Hepatocyte (in vitro differentiated cells): ENCODE data around the gene CUX1. TPM values are rescaled to one million over a fixed set of nuclear protein-coding genes. Genes with fewer than 3 reads are reported as not detected.
"Not testable (repeated sequence)": the region's sequence is repeated elsewhere in the genome, so short reads cannot be mapped to it uniquely, and the experiment has no call there.

ENCODE experiments used
- DNase-seq: peaks from one replicate; pipeline ENCODE4 v3.0.0-alpha.2; 2016; ENCODE audit warnings: low spot score
- H2AFZ ChIP-seq: fragments of 200-600 bp; sonication (generic); 2 replicates; pipeline ENCODE4 v1.6.0; 2016; ENCODE audit warnings: antibody characterized with exemption, mild to moderate bottlenecking
- H3K27ac ChIP-seq: fragments of 200-600 bp; sonication (generic); 2 replicates; pipeline ENCODE4 v1.5.1; 2016; ENCODE audit warnings: mild to moderate bottlenecking
- H3K27me3 ChIP-seq: fragments of 200-600 bp; sonication (generic); 2 replicates; pipeline ENCODE4 v1.6.1; 2016
- H3K36me3 ChIP-seq: fragments of 200-600 bp; sonication (generic); replicated peaks from 2 replicates; pipeline ENCODE4 v1.5.1; 2016; ENCODE audit warnings: low read depth; ENCODE audit not compliant: insufficient read depth
- H3K4me1 ChIP-seq: fragments of 200-600 bp; sonication (generic); 2 replicates; pipeline ENCODE4 v1.5.1; 2016; ENCODE audit warnings: mild to moderate bottlenecking, moderate library complexity; ENCODE audit not compliant: insufficient read depth
- H3K4me2 ChIP-seq: fragments of 200-600 bp; sonication (generic); 2 replicates; pipeline ENCODE4 v1.6.0; 2016
- H3K4me3 ChIP-seq: fragments of 200-600 bp; sonication (generic); 2 replicates; pipeline ENCODE4 v1.5.1; 2016; ENCODE audit warnings: mild to moderate bottlenecking
- H3K79me2 ChIP-seq: fragments of 200-600 bp; sonication (generic); 2 replicates; pipeline ENCODE4 v1.6.0; 2017; ENCODE audit warnings: mild to moderate bottlenecking
- H3K9me2 ChIP-seq: fragments of 200-600 bp; sonication (generic); replicated peaks from 2 replicates; pipeline ENCODE4 v1.6.0; 2017; ENCODE audit warnings: mild to moderate bottlenecking; ENCODE audit not compliant: insufficient read depth
- H3K9me3 ChIP-seq: fragments of 200-600 bp; sonication (generic); 2 replicates; pipeline ENCODE4 v1.5.1; 2016; ENCODE audit warnings: low read depth, mild to moderate bottlenecking
- H4K20me1 ChIP-seq: fragments of 200-600 bp; sonication (generic); 2 replicates; pipeline ENCODE4 v1.6.0; 2016; ENCODE audit warnings: mild to moderate bottlenecking; ENCODE audit not compliant: insufficient read depth, poor library complexity, severe bottlenecking
- EZH2 ChIP-seq: fragments of 200-600 bp; sonication (generic); IDR thresholded peaks from 2 replicates; pipeline ENCODE4 v1.6.1; 2016; ENCODE audit warnings: antibody characterized with exemption, mild to moderate bottlenecking, borderline replicate concordance
- EZH2phosphoT487 ChIP-seq: fragments of 200-600 bp; sonication (generic); IDR thresholded peaks from one replicate; pipeline ENCODE4 v1.6.1; 2018; ENCODE audit warnings: antibody characterized with exemption, mild to moderate bottlenecking, low read depth, moderate library complexity; ENCODE audit not compliant: unreplicated experiment, severe bottlenecking
- WGBS: methylation state at CpG from one replicate; pipeline ENCODE4 v1.1.6; 2016; ENCODE audit warnings: low lambda C conversion rate; ENCODE audit errors: missing lambda C conversion rate; 5-methylcytosine and 5-hydroxymethylcytosine counted together
- polyA plus RNA-seq: library from polyadenylated mRNA; unstranded; fragments of >200 nt; fragmentation: Nextera tagmentation; extraction: Ambion mirVana; gene quantifications from 2 replicates; pipeline ENCODE4 v1.2.1, GENCODE V29; 2016
- total RNA-seq: library from RNA; depleted of rRNA; stranded (reverse); fragments of >200 nt; gene quantifications from 2 replicates; pipeline ENCODE4 v1.2.3, GENCODE V29; 2014
- TF ChIP-seq, protein P1 (sequence below): fragments of 200-600 bp; sonication (generic); IDR thresholded peaks from 2 replicates; pipeline ENCODE4 v1.5.1; 2016; ENCODE audit warnings: antibody characterized with exemption, mild to moderate bottlenecking; ENCODE audit not compliant: poor library complexity

Gene CUX1
- total and polyA plus RNA-seq, 2 experiments from 2014 or later = 60.1 to 76.8 TPM

DNA sequence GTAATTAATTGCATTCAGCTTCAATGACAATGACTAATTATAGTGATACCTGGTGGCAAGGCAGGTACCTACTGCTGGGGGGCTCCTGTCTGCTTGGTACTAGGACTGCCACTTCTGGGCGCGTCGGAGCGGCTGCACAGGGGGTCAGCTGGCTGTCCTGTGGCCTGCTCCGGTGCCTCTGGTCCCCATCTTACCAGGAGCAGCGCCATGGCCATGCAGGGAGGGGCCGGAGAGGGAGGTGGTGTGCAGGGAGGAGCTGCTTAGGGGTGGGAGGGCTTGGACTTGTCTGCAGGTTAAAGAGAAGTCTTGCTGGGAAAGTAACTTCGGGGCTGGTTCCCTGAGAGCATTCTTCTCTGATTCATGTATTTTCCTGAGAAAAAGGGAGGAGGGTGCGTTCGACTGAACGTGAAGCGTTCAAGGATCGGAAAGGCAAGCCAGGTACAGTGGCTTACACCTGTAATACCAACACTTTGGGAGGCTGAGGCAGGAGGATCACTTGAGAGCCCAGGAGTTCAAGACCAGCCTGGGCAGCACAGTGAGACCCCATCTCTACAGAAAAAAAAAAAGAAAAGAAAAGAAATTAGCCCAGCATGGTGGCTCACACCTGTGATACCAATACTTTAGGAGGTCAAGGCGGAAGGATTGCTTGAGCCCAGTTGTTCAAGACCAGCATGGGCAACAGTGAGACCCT, 15.4 kb downstream of the CUX1 start:
- peaks cover 99% of the 10 kb centered on the region for H3K79me2 ChIP-seq
- no peaks in the 10 kb centered on the region for H3K36me3 ChIP-seq
- no peak overlapping the region for H2AFZ ChIP-seq
- no peak overlapping the region for H3K4me3 ChIP-seq
- no peaks in the 10 kb centered on the region for H3K4me1 ChIP-seq
- peaks cover 87% of the 10 kb centered on the region for H4K20me1 ChIP-seq
- H3K4me2 ChIP-seq = no peak overlapping the region
- TF ChIP-seq, protein P1, sequence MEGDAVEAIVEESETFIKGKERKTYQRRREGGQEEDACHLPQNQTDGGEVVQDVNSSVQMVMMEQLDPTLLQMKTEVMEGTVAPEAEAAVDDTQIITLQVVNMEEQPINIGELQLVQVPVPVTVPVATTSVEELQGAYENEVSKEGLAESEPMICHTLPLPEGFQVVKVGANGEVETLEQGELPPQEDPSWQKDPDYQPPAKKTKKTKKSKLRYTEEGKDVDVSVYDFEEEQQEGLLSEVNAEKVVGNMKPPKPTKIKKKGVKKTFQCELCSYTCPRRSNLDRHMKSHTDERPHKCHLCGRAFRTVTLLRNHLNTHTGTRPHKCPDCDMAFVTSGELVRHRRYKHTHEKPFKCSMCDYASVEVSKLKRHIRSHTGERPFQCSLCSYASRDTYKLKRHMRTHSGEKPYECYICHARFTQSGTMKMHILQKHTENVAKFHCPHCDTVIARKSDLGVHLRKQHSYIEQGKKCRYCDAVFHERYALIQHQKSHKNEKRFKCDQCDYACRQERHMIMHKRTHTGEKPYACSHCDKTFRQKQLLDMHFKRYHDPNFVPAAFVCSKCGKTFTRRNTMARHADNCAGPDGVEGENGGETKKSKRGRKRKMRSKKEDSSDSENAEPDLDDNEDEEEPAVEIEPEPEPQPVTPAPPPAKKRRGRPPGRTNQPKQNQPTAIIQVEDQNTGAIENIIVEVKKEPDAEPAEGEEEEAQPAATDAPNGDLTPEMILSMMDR = no peak
- TF ChIP-seq EZH2phosphoT487 (no peak), EZH2 (no peak)
- no peak for DNase-seq
- H3K9me3 ChIP-seq = no peaks in the 10 kb centered on the region
- H3K27me3 ChIP-seq = no peaks in the 10 kb centered on the region
- H3K9me2 ChIP-seq = no peaks in the 10 kb centered on the region
- WGBS = 96% methylated on average over 14 of the region's 14 CpGs
- no peak overlapping the region for H3K27ac ChIP-seq

- H3K9me2 ChIP-seq = no peaks in the 10 kb centered on the region
- no peaks in the 10 kb centered on the region for H3K27me3 ChIP-seq
- H3K36me3 ChIP-seq = no peaks in the 10 kb centered on the region
- peaks cover 97% of the 10 kb centered on the region for H3K79me2 ChIP-seq
- H3K4me1 ChIP-seq = no peaks in the 10 kb centered on the region
- no peak overlapping the region for H2AFZ ChIP-seq
- H3K4me3 ChIP-seq = no peak overlapping the region
- no peak for DNase-seq
- no peaks in the 10 kb centered on the region for H3K9me3 ChIP-seq
- WGBS = 86% methylated on average over 9 of the region's 9 CpGs
- TF ChIP-seq EZH2phosphoT487 (no peak), EZH2 (no peak)
- TF ChIP-seq, protein P1 = no peak
- peaks cover 82% of the 10 kb centered on the region for H4K20me1 ChIP-seq
- H3K4me2 ChIP-seq = no peak overlapping the region
- no peak overlapping the region for H3K27ac ChIP-seq
Measured at GRCh38 chr7:101833799-101834198, 16.4 kb downstream of the CUX1 start.

GRCh38 chr7:101835136-101835535, 17.7 kb downstream of the CUX1 start:
- no peaks in the 10 kb centered on the region for H3K36me3 ChIP-seq
- peaks cover 96% of the 10 kb centered on the region for H3K79me2 ChIP-seq
- TF ChIP-seq, protein P1 = no peak
- TF ChIP-seq EZH2 (no peak), EZH2phosphoT487 (no peak)
- no peak overlapping the region for H2AFZ ChIP-seq
- no peak overlapping the region for H3K4me2 ChIP-seq
- no peaks in the 10 kb centered on the region for H3K27me3 ChIP-seq
- no peak overlapping the region for H3K27ac ChIP-seq
- DNase-seq = no peak
- no peaks in the 10 kb centered on the region for H3K4me1 ChIP-seq
- WGBS = 98% methylated on average over 12 of the region's 12 CpGs
- H3K9me3 ChIP-seq = no peaks in the 10 kb centered on the region
- peaks cover 76% of the 10 kb centered on the region for H4K20me1 ChIP-seq
- no peaks in the 10 kb centered on the region for H3K9me2 ChIP-seq
- H3K4me3 ChIP-seq = no peak overlapping the region

DNA sequence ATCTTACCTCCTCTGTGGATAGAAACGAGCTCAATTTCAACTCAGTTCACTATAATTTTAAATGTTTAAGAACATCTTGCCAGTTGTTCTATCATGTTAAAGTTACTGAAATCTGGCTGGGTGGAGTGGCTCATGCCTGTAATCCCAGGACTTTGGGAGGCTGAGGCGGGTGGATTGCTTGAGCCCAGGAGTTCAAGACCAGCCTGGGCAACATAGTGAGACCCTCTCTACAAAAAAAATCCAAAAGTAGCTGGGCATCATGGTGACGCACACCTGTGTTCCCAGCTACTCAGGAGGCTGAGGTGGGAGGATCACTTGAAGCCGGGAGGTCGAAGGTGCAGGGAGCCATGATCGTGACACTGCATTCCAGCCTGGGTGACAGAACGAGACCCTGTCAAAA, 20.0 kb downstream of the CUX1 start:
- H3K36me3 ChIP-seq, H3K9me3 ChIP-seq, H3K27ac ChIP-seq, H3K4me1 ChIP-seq, H2AFZ ChIP-seq, H3K9me2 ChIP-seq, H3K27me3 ChIP-seq, H3K4me2 ChIP-seq, H3K4me3 ChIP-seq, DNase-seq: not testable (repeated sequence)
- WGBS = 91% methylated on average over 7 of the region's 7 CpGs
- peaks cover 54% of the 10 kb centered on the region for H4K20me1 ChIP-seq
- H3K79me2 ChIP-seq = peaks cover 96% of the 10 kb centered on the region
